Measurements from ENCODE around the gene NUFIP2.

- TF ChIP-seq, protein P1, sequence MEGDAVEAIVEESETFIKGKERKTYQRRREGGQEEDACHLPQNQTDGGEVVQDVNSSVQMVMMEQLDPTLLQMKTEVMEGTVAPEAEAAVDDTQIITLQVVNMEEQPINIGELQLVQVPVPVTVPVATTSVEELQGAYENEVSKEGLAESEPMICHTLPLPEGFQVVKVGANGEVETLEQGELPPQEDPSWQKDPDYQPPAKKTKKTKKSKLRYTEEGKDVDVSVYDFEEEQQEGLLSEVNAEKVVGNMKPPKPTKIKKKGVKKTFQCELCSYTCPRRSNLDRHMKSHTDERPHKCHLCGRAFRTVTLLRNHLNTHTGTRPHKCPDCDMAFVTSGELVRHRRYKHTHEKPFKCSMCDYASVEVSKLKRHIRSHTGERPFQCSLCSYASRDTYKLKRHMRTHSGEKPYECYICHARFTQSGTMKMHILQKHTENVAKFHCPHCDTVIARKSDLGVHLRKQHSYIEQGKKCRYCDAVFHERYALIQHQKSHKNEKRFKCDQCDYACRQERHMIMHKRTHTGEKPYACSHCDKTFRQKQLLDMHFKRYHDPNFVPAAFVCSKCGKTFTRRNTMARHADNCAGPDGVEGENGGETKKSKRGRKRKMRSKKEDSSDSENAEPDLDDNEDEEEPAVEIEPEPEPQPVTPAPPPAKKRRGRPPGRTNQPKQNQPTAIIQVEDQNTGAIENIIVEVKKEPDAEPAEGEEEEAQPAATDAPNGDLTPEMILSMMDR (IDR thresholded peaks at IDR 0.05), result no peak
- TF ChIP-seq POLR2A (IDR thresholded peaks at IDR 0.05), result peak in 1 of 3 donors; percentile 20
These were observed 1.6 kb downstream of the NUFIP2 start for GRCh38 chr17:29292071-29292991.
